Activated B cell treated with CpG ODN at 0.5 μM for 24 hours (primary cell): ENCODE results near the gene BLVRB. TPM values are rescaled to one million over a fixed set of nuclear protein-coding genes. Genes with fewer than 3 reads are reported as not detected.
"Not testable (repeated sequence)": the region's sequence is repeated elsewhere in the genome, so short reads cannot be mapped to it uniquely, and the experiment has no call there.

Source experiments
- ATAC-seq: fragments of 200-7000 bp; cut with Tn5 transposase; one replicate; pipeline ENCODE4 v1.10.0; 2021; ENCODE audit warnings: low read depth, mild to moderate bottlenecking, moderate library complexity
- CTCF ChIA-PET: fragments of 350-600 bp; sonication (Branson Sonifier 250); formaldehyde crosslinking; loops from one replicate; lab custom pipeline; 2021; ENCODE audit warnings: antibody characterized with exemption; lab: Charles Lee
- POLR2A ChIA-PET: fragments of 350-600 bp; sonication (Branson Sonifier 250); formaldehyde crosslinking; loops from one replicate; lab custom pipeline; 2021; ENCODE audit warnings: antibody characterized with exemption; lab: Charles Lee
- DNase-seq: peaks from one replicate; pipeline ENCODE4 v3.0.0; 2022
- H3K27ac Mint-ChIP-seq: one replicate; pipeline ENCODE4 v1.8.0; 2020; ENCODE audit warnings: mixed read lengths
- H3K27me3 Mint-ChIP-seq: one replicate; pipeline ENCODE4 v1.8.0; 2021; ENCODE audit warnings: mixed read lengths
- H3K36me3 Mint-ChIP-seq: one replicate; pipeline ENCODE4 v1.8.0; 2021; ENCODE audit warnings: low read depth, mixed read lengths
- H3K4me1 Mint-ChIP-seq: one replicate; pipeline ENCODE4 v1.8.0; 2021; ENCODE audit warnings: mixed read lengths
- H3K4me3 Mint-ChIP-seq: one replicate; pipeline ENCODE4 v1.8.0; 2020; ENCODE audit warnings: mild to moderate bottlenecking, mixed read lengths
- H3K9me3 Mint-ChIP-seq: one replicate; pipeline ENCODE4 v1.8.0; 2020; ENCODE audit warnings: mixed read lengths
- CTCF ChIP-seq: fragments of 200-600 bp; IDR thresholded peaks from one replicate; pipeline ENCODE4 v1.8.0; 2022; ENCODE audit warnings: antibody characterized with exemption, mild to moderate bottlenecking
- intact Hi-C: fragments of 100-400 bp; cut with micrococcal nuclease; formaldehyde crosslinking; loops from one replicate; pipeline ENCODE4 v1.15.1; 2024
- total RNA-seq: library from RNA; stranded (reverse); gene quantifications from 2 replicates; pipeline ENCODE4 v1.2.3, GENCODE V29; 2022

BLVRB gene
- total RNA-seq, 1 donor from 2014 or later, result 14.6 TPM

- Mint-ChIP-seq H3K9me3 (no peaks in the 10 kb centered on the region), H3K27ac (no peak overlapping the region), H3K27me3 (peaks cover 18% of the 10 kb centered on the region), H3K4me3 (no peak overlapping the region), H3K4me1 (peaks cover 6% of the 10 kb centered on the region), H3K36me3 (no peaks in the 10 kb centered on the region)
- intact Hi-C loops, result no loop called here
- TF ChIP-seq CTCF, result no peak
- ATAC-seq (no peak), DNase-seq (no peak)
- ChIA-PET POLR2A (no interaction called here), CTCF (no interaction called here)
Measured at GRCh38 chr19:40489882-40490230, 24.3 kb upstream of the BLVRB start.

GRCh38 chr19:40486017-40486416 lies 20.5 kb upstream of the BLVRB start:
- ATAC-seq, result no peak
- H3K4me3 Mint-ChIP-seq, result no peak overlapping the region
- no peak for DNase-seq
- peaks cover 6% of the 10 kb centered on the region for H3K4me1 Mint-ChIP-seq
- no peaks in the 10 kb centered on the region for H3K36me3 Mint-ChIP-seq
- TF ChIP-seq CTCF, result no peak
- no peak overlapping the region for H3K27ac Mint-ChIP-seq
- intact Hi-C loops, result no loop called here
- CTCF ChIA-PET, result no interaction called here
- H3K9me3 Mint-ChIP-seq, result no peaks in the 10 kb centered on the region
- peaks cover 24% of the 10 kb centered on the region for H3K27me3 Mint-ChIP-seq
- POLR2A ChIA-PET, result no interaction called here

GRCh38 chr19:40475878-40476644 lies 10.5 kb upstream of the BLVRB start:
- H3K4me1 Mint-ChIP-seq, intact Hi-C loops, H3K27me3 Mint-ChIP-seq, POLR2A ChIA-PET, H3K36me3 Mint-ChIP-seq, H3K4me3 Mint-ChIP-seq, H3K9me3 Mint-ChIP-seq, H3K27ac Mint-ChIP-seq, ATAC-seq, DNase-seq: not testable (repeated sequence)
- CTCF ChIA-PET, result interaction anchor here (1.1 kb wide), 1 partner anchor 55 kb away, joined by 7 read pairs; no protein-coding TSS in a partner anchor

- CTCF ChIA-PET, result no interaction called here
- Mint-ChIP-seq H3K9me3 (no peaks in the 10 kb centered on the region), H3K4me1 (no peaks in the 10 kb centered on the region), H3K27ac (no peak overlapping the region), H3K27me3 (peaks cover 5% of the 10 kb centered on the region), H3K36me3 (no peaks in the 10 kb centered on the region), H3K4me3 (no peak overlapping the region)
- TF ChIP-seq CTCF, result no peak
- POLR2A ChIA-PET, result no interaction called here
- intact Hi-C loops, result no loop called here
- ATAC-seq, result no peak
- no peak for DNase-seq
Measured at GRCh38 chr19:40474737-40475136, 9.2 kb upstream of the BLVRB start.

- no peak for TF ChIP-seq CTCF
- peaks cover 11% of the 10 kb centered on the region for H3K27me3 Mint-ChIP-seq
- intact Hi-C loops, result no loop called here
- CTCF ChIA-PET, result no interaction called here
- DNase-seq (no peak), ATAC-seq (no peak)
- no peaks in the 10 kb centered on the region for H3K4me1 Mint-ChIP-seq
- POLR2A ChIA-PET, result no interaction called here
- no peak overlapping the region for H3K4me3 Mint-ChIP-seq
- no peaks in the 10 kb centered on the region for H3K36me3 Mint-ChIP-seq
- no peaks in the 10 kb centered on the region for H3K9me3 Mint-ChIP-seq
- H3K27ac Mint-ChIP-seq, result no peak overlapping the region
Measured at GRCh38 chr19:40472516-40472915, 7.0 kb upstream of the BLVRB start.
